Measurements from ENCODE around the gene CPXM2.

GRCh38 chr10:123703195-123703790 lies 188.3 kb downstream of the CPXM2 start:
- TF ChIP-seq, protein P1, sequence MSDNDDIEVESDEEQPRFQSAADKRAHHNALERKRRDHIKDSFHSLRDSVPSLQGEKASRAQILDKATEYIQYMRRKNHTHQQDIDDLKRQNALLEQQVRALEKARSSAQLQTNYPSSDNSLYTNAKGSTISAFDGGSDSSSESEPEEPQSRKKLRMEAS (IDR thresholded peaks at IDR 0.05), result no peak
- no peak for TF ChIP-seq EP300 (IDR thresholded peaks at IDR 0.05; ENCODE audit: borderline replicate concordance)
- TF ChIP-seq NFIC (IDR thresholded peaks at IDR 0.05), result no peak
- TF ChIP-seq RAD21 (IDR thresholded peaks at IDR 0.05; ENCODE audit: low read depth), result no peak
- TF ChIP-seq EGR1 (IDR thresholded peaks at IDR 0.05), result no peak
- TF ChIP-seq, protein P2, sequence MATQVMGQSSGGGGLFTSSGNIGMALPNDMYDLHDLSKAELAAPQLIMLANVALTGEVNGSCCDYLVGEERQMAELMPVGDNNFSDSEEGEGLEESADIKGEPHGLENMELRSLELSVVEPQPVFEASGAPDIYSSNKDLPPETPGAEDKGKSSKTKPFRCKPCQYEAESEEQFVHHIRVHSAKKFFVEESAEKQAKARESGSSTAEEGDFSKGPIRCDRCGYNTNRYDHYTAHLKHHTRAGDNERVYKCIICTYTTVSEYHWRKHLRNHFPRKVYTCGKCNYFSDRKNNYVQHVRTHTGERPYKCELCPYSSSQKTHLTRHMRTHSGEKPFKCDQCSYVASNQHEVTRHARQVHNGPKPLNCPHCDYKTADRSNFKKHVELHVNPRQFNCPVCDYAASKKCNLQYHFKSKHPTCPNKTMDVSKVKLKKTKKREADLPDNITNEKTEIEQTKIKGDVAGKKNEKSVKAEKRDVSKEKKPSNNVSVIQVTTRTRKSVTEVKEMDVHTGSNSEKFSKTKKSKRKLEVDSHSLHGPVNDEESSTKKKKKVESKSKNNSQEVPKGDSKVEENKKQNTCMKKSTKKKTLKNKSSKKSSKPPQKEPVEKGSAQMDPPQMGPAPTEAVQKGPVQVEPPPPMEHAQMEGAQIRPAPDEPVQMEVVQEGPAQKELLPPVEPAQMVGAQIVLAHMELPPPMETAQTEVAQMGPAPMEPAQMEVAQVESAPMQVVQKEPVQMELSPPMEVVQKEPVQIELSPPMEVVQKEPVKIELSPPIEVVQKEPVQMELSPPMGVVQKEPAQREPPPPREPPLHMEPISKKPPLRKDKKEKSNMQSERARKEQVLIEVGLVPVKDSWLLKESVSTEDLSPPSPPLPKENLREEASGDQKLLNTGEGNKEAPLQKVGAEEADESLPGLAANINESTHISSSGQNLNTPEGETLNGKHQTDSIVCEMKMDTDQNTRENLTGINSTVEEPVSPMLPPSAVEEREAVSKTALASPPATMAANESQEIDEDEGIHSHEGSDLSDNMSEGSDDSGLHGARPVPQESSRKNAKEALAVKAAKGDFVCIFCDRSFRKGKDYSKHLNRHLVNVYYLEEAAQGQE (IDR thresholded peaks at IDR 0.05; ENCODE audit: low read depth), result no peak
- TF ChIP-seq TEAD4 (IDR thresholded peaks at IDR 0.05), result no peak
- TF ChIP-seq ZBTB7A (IDR thresholded peaks at IDR 0.05; ENCODE audit: low read depth), result no peak
- no peak for TF ChIP-seq USF1 (IDR thresholded peaks at IDR 0.05)
- no peak for TF ChIP-seq FOXM1 (IDR thresholded peaks at IDR 0.05; ENCODE audit: borderline replicate concordance, low read depth)
- TF ChIP-seq TAF1 (IDR thresholded peaks at IDR 0.05; ENCODE audit: low read depth), result no peak
- no peak for TF ChIP-seq YY1 (IDR thresholded peaks at IDR 0.05; ENCODE audit: low read depth)

Data from Ishikawa (cell line).